ENCODE results near the gene UGT1A8.

The UGT1A8 gene

DNA sequence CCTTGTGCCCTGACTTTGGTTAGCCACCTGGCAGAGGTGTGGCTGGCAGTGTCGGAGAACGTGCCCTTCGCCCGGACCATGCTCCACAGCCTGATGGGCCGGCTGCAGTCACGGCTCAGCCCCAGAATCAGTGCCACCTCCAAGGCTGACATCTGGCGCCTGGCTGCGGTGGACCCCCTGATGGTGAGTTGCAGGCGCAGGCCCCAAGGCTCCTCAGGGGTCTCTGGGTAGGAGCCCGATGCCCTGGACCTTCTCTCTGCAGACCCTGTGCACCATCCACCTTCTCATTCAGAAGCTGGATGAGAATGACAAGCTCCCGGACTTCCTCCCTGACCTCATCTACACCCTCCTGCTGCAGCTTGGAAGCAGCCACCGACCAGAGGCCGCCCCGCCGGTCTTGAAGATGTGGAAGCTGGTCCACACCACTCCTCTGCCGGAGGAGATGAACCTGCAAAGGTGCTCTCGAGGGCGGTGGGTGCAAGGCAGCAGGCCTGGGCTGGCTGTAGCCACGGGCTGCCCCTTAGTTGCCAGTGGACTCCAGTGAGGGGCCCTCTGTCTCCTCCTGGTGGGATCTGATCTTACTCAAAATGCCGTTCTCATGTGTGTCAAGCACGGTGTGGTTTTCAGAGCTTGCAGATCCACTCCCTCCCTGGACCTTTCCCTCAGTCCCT, 204.8 kb downstream of the UGT1A8 start:
- DNase-seq = no peak
